Tibial artery (tissue), 4 donors: ENCODE measurements around the gene SAXO1.

ENCODE experiments used
- DNase-seq, 2 donors: peaks; one replicate each; pipeline ENCODE4 v3.0.0-alpha.2; 2019
- H3K27ac ChIP-seq, 2 donors: fragments of 200-600 bp; sonication (generic) in 1 of 2; 1 replicate in 1 of 2; 2 replicates in 1 of 2; pipeline ENCODE4 v1.5.1; 2018 to 2019; ENCODE audit warnings: mild to moderate bottlenecking in 1 of 2
- H3K27me3 ChIP-seq, 2 donors: fragments of 200-600 bp; sonication (generic) in 1 of 2; one replicate each; pipeline versions ENCODE4 v1.5.1 to v1.6.0; 2016 to 2019
- H3K36me3 ChIP-seq, 3 donors: fragments of 200-600 bp; sonication (generic) in 2 of 3; one replicate each; pipeline ENCODE4 v1.5.1; 2016 to 2019; ENCODE audit warnings: mild to moderate bottlenecking in 2 of 3
- H3K4me1 ChIP-seq, 4 donors: fragments of 200-600 bp; sonication (generic) in 2 of 4; 1 replicate in 3 of 4; 2 replicates in 1 of 4; pipeline ENCODE4 v1.5.1; 2016 to 2019
- H3K4me3 ChIP-seq, 2 donors: fragments of 200-600 bp; sonication (generic) in 1 of 2; 1 replicate in 1 of 2; 2 replicates in 1 of 2; pipeline ENCODE4 v1.5.1; 2018 to 2019; ENCODE audit warnings: mild to moderate bottlenecking in 2 of 2
- H3K9me3 ChIP-seq, 3 donors: fragments of 200-600 bp; sonication (generic) in 1 of 3; one replicate each; pipeline ENCODE4 v1.5.1; 2016 to 2019
- intact Hi-C: fragments of 100-400 bp; cut with DNase I; formaldehyde crosslinking; loops from one replicate; pipeline ENCODE4 v1.15.0; 2023; ENCODE audit warnings: low total_unique reads
- TF ChIP-seq, protein P1 (sequence below), 2 experiments: fragments of 200-600 bp in 1 of 2; fragments of 450-650 bp in 1 of 2; IDR thresholded peaks; one replicate each; pipeline ENCODE4 v1.5.1; 2017 to 2019; ENCODE audit warnings: antibody characterized with exemption in 2 of 2, mild to moderate bottlenecking in 1 of 2, moderate library complexity in 1 of 2

SAXO1 gene

GRCh38 chr9:18981476-18982261 lies 51.3 kb downstream of the SAXO1 start:
- TF ChIP-seq, protein P1, sequence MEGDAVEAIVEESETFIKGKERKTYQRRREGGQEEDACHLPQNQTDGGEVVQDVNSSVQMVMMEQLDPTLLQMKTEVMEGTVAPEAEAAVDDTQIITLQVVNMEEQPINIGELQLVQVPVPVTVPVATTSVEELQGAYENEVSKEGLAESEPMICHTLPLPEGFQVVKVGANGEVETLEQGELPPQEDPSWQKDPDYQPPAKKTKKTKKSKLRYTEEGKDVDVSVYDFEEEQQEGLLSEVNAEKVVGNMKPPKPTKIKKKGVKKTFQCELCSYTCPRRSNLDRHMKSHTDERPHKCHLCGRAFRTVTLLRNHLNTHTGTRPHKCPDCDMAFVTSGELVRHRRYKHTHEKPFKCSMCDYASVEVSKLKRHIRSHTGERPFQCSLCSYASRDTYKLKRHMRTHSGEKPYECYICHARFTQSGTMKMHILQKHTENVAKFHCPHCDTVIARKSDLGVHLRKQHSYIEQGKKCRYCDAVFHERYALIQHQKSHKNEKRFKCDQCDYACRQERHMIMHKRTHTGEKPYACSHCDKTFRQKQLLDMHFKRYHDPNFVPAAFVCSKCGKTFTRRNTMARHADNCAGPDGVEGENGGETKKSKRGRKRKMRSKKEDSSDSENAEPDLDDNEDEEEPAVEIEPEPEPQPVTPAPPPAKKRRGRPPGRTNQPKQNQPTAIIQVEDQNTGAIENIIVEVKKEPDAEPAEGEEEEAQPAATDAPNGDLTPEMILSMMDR (IDR thresholded peaks at IDR 0.05), result no peak
- H3K27ac ChIP-seq, result no peak overlapping the region
- DNase-seq, result no peak
- intact Hi-C loops, result no loop called here
- no peaks in the 10 kb centered on the region for H3K36me3 ChIP-seq
- H3K4me3 ChIP-seq, result no peak overlapping the region
- H3K4me1 ChIP-seq, result peaks cover 0 to 38% (median 15%) of the 10 kb centered on the region in 4 donors
- H3K9me3 ChIP-seq, result no peaks in the 10 kb centered on the region
- H3K27me3 ChIP-seq, result no peaks in the 10 kb centered on the region

DNA sequence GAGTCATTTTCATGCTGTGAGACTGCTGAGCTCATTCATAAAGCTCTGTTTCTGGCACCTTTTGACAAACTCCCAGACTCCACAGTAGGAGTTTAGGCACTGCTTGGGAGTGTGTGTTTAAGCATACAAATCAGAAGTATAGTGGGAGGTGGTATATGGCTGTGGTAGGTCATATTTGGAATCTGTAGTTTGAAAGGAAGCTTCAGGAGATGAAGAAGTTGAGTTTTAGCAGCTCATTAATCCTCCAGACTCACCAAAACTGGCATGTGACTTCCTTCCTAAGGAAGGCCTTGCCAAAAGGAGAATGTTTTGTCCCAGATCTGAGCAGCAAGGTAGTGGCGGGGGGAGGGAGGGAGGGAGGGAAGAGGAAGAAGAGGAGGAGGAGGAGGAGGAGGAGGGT lies 52.8 kb downstream of the SAXO1 start:
- peaks cover 0 to 49% (median 13%) of the 10 kb centered on the region in 4 donors for H3K4me1 ChIP-seq
- no peak for DNase-seq
- H3K9me3 ChIP-seq, result no peaks in the 10 kb centered on the region
- H3K27ac ChIP-seq, result peak overlapping the region in 1 of 2 donors; percentile 32
- H3K4me3 ChIP-seq, result no peak overlapping the region
- intact Hi-C loops, result no loop called here
- no peaks in the 10 kb centered on the region for H3K36me3 ChIP-seq
- H3K27me3 ChIP-seq, result no peaks in the 10 kb centered on the region
- TF ChIP-seq, protein P1 (IDR thresholded peaks at IDR 0.05), result no peak

GRCh38 chr9:18979367-18979766 lies 53.6 kb downstream of the SAXO1 start:
- Histone ChIP-seq H3K4me1 (peaks cover 0 to 49% (median 12%) of the 10 kb centered on the region in 4 donors), H3K36me3 (no peaks in the 10 kb centered on the region), H3K4me3 (no peak overlapping the region), H3K9me3 (no peaks in the 10 kb centered on the region), H3K27me3 (no peaks in the 10 kb centered on the region), H3K27ac (no peak overlapping the region)
- no peak for DNase-seq
- intact Hi-C loops, result no loop called here
- TF ChIP-seq, protein P1 (IDR thresholded peaks at IDR 0.05), result no peak

GRCh38 chr9:18978188-18978587 lies 54.8 kb downstream of the SAXO1 start:
- Histone ChIP-seq H3K4me3 (no peak overlapping the region), H3K4me1 (peaks cover 0 to 49% (median 12%) of the 10 kb centered on the region in 4 donors), H3K36me3 (no peaks in the 10 kb centered on the region), H3K27me3 (no peaks in the 10 kb centered on the region), H3K27ac (no peak overlapping the region), H3K9me3 (no peaks in the 10 kb centered on the region)
- TF ChIP-seq, protein P1 (IDR thresholded peaks at IDR 0.05), result no peak
- intact Hi-C loops, result no loop called here
- DNase-seq, result no peak

DNA sequence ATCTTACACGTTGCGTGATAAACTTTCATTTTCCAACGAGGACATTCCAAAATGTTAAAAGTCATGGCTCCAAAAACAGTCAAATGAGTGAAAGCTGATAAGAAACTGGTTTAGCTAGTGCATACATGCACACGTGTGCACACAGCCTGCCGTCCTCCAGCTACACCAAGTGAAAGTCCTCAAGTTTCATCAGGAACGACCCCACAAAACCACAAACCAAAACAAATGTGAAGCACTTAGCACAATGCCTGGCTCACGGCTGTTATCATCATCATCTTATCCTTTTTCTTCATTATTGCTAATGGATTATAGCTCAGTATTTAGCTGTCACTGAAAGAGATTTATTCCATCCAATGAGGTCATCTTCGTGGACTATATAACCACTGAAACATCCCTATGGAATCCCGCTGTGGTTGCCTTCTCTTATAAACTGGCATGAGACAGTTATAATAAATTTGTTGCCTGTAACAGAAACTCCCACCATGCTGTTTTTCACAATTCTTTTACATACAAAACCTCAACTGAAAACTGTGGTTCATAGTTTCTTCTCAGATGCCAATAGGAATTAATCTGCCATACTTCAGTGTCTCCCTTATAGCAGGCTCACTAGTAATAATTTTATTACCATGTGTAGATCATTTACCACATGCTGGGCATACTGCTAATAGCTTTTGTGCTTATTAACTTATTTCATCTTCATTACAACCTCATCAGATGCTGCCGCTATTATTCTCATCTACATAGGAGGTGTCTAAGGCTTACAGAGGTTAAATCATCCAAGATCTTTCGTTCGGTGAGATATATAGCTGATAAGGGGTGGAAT lies 56.1 kb downstream of the SAXO1 start:
- peak overlapping the region in 1 of 2 donors; percentile 33 for H3K27ac ChIP-seq
- DNase-seq, result no peak

More for the DNA sequence above, 56.1 kb downstream of the SAXO1 start:
- Histone ChIP-seq H3K4me1 (peaks cover 0 to 39% (median 8%) of the 10 kb centered on the region in 4 donors), H3K36me3 (no peaks in the 10 kb centered on the region), H3K9me3 (no peaks in the 10 kb centered on the region), H3K4me3 (peak overlapping the region; percentile 17 to 24), H3K27me3 (no peaks in the 10 kb centered on the region)
- intact Hi-C loops, result no loop called here
- TF ChIP-seq, protein P1 (IDR thresholded peaks at IDR 0.05), result no peak
